ENCODE results near the gene GNG12.
A peak's percentile ranks its signal among the peaks of the same experiment; 100 is the strongest.

GNG12 gene

GRCh38 chr1:67832737-67833601 lies at the start of gene GNG12:
Gene GNG12 (minus strand): TSS chr1:67833467. CDS start chr1:67707686, 125,781 bp downstream.
- H3K27ac ChIP-seq: peak within 1 kb of the TSS; percentile 94
- ChIA-PET POLR2A (ENCODE audit: low non-redundant PET) (no interaction called here), CTCF (interaction anchor here (0.6 to 1.1 kb wide), 4 partner anchors 12 to 545 kb away, joined by 3 to 4 read pairs (median 4); no protein-coding TSS in a partner anchor)
- peak; percentile 70 for DNase-seq (ENCODE audit: low spot score)
- no peak for TF ChIP-seq CTCF (conservative IDR thresholded peaks at IDR 0.05; ENCODE audit: low read depth)

GRCh38 chr1:67882196-67882958 lies 49.1 kb upstream of the GNG12 start:
- CTCF ChIA-PET: interaction anchor here (0.6 kb wide), 1 partner anchor 117 kb away, joined by 3 read pairs; no protein-coding TSS in a partner anchor
- no peak overlapping the region for H3K27ac ChIP-seq
- POLR2A ChIA-PET (ENCODE audit: low non-redundant PET): no interaction called here
- no peak for TF ChIP-seq CTCF (conservative IDR thresholded peaks at IDR 0.05; ENCODE audit: low read depth)
- no peak for DNase-seq (ENCODE audit: low spot score)

GRCh38 chr1:67880056-67880601 lies 46.9 kb upstream of the GNG12 start:
- ChIA-PET CTCF (no interaction called here), POLR2A (ENCODE audit: low non-redundant PET) (no interaction called here)
- no peak overlapping the region for H3K27ac ChIP-seq
- DNase-seq (ENCODE audit: low spot score): peak; percentile 60
- no peak for TF ChIP-seq CTCF (conservative IDR thresholded peaks at IDR 0.05; ENCODE audit: low read depth)

GRCh38 chr1:67879485-67879884 lies 46.2 kb upstream of the GNG12 start:
- ChIA-PET POLR2A (ENCODE audit: low non-redundant PET) (no interaction called here), CTCF (no interaction called here)
- DNase-seq (ENCODE audit: low spot score): no peak
- no peak overlapping the region for H3K27ac ChIP-seq
- TF ChIP-seq CTCF (conservative IDR thresholded peaks at IDR 0.05; ENCODE audit: low read depth): no peak

GRCh38 chr1:67874501-67875111 lies 41.3 kb upstream of the GNG12 start:
- no peak overlapping the region for H3K27ac ChIP-seq
- CTCF ChIA-PET: no interaction called here
- DNase-seq (ENCODE audit: low spot score): no peak
- POLR2A ChIA-PET (ENCODE audit: low non-redundant PET): no interaction called here
- TF ChIP-seq CTCF (conservative IDR thresholded peaks at IDR 0.05; ENCODE audit: low read depth): no peak

- H3K27ac ChIP-seq: no peak overlapping the region
- DNase-seq (ENCODE audit: low spot score): no peak
- ChIA-PET POLR2A (ENCODE audit: low non-redundant PET) (no interaction called here), CTCF (no interaction called here)
- TF ChIP-seq CTCF (conservative IDR thresholded peaks at IDR 0.05; ENCODE audit: low read depth): no peak
Measured at GRCh38 chr1:67869233-67869632, 36.0 kb upstream of the GNG12 start.

Measured in RWPE1 (cell line).